HEK293T (cell line): ENCODE results near the gene U2AF1L4.

Experiments
- CTBP1 ChIP-seq: fragments of 450-650 bp; IDR thresholded peaks from 2 replicates; pipeline ENCODE4 v1.6.1; 2016; ENCODE audit warnings: borderline replicate concordance
- FOXA1 ChIP-seq: fragments of 450-650 bp; IDR thresholded peaks from 2 replicates; pipeline ENCODE4 v1.6.1; 2016; ENCODE audit warnings: mild to moderate bottlenecking
- L3MBTL2 ChIP-seq: fragments of 450-650 bp; conservative IDR thresholded peaks from 2 replicates; pipeline ENCODE4 v1.6.1; 2016; ENCODE audit warnings: mild to moderate bottlenecking
- NFRKB ChIP-seq: fragments of 450-650 bp; IDR thresholded peaks from 2 replicates; pipeline ENCODE4 v1.6.1; 2016; ENCODE audit warnings: mild to moderate bottlenecking, moderate library complexity
- ZNF384 ChIP-seq: fragments of 450-650 bp; IDR thresholded peaks from 2 replicates; pipeline ENCODE4 v1.6.1; 2016

GRCh38 chr19:35773020-35773806, 28.0 kb upstream of the U2AF1L4 start:
- TF ChIP-seq ZNF384 (no peak), L3MBTL2 (no peak), NFRKB (no peak), FOXA1 (no peak), CTBP1 (no peak)
